KG1 (cell line): Measurements from ENCODE around the gene CMIP.

ENCODE experiments used
- DNase-seq: peaks from one replicate; lab custom pipeline; 2025; lab: John Stamatoyannopoulos, UW

CMIP gene

GRCh38 chr16:81658373-81658772 lies 213.8 kb downstream of the CMIP start:
- DNase-seq: no peak

GRCh38 chr16:81659249-81659648 lies 214.6 kb downstream of the CMIP start:
- DNase-seq: no peak

GRCh38 chr16:81661082-81661481 lies 216.5 kb downstream of the CMIP start:
- no peak for DNase-seq

- no peak for DNase-seq
These were observed 219.5 kb downstream of the CMIP start for GRCh38 chr16:81664153-81664552.

GRCh38 chr16:81665588-81665987 lies 221.0 kb downstream of the CMIP start:
- DNase-seq: no peak

- DNase-seq: no peak
These were observed 221.5 kb downstream of the CMIP start for GRCh38 chr16:81666113-81666512.

GRCh38 chr16:81668243-81669097 lies 223.9 kb downstream of the CMIP start:
- no peak for DNase-seq

- no peak for DNase-seq
These were observed 225.1 kb downstream of the CMIP start for GRCh38 chr16:81669473-81670350.

- DNase-seq: no peak
These were observed 227.4 kb downstream of the CMIP start for GRCh38 chr16:81671738-81672597.

- no peak for DNase-seq
These were observed 228.8 kb downstream of the CMIP start for GRCh38 chr16:81673432-81673831.

GRCh38 chr16:81675662-81676061 lies 231.1 kb downstream of the CMIP start:
- DNase-seq: no peak

- no peak for DNase-seq
These were observed 231.7 kb downstream of the CMIP start for GRCh38 chr16:81676066-81676882.

GRCh38 chr16:81676883-81677737 lies 232.5 kb downstream of the CMIP start:
- DNase-seq: no peak

- no peak for DNase-seq
These were observed 233.9 kb downstream of the CMIP start for GRCh38 chr16:81678326-81679095.

GRCh38 chr16:81679721-81680430 lies 235.3 kb downstream of the CMIP start:
- DNase-seq: no peak

GRCh38 chr16:81680444-81681275 lies 236.1 kb downstream of the CMIP start:
- DNase-seq: no peak

GRCh38 chr16:81681311-81681710 lies 236.7 kb downstream of the CMIP start:
- DNase-seq: no peak
